ENCODE data around the gene PCDHGB4. TPM values are rescaled to one million over a fixed set of nuclear protein-coding genes. Genes with fewer than 3 reads are reported as not detected.

The PCDHGB4 gene
- polyA plus RNA-seq, 1 donor from 2014 or later: 9.3 TPM

DNA sequence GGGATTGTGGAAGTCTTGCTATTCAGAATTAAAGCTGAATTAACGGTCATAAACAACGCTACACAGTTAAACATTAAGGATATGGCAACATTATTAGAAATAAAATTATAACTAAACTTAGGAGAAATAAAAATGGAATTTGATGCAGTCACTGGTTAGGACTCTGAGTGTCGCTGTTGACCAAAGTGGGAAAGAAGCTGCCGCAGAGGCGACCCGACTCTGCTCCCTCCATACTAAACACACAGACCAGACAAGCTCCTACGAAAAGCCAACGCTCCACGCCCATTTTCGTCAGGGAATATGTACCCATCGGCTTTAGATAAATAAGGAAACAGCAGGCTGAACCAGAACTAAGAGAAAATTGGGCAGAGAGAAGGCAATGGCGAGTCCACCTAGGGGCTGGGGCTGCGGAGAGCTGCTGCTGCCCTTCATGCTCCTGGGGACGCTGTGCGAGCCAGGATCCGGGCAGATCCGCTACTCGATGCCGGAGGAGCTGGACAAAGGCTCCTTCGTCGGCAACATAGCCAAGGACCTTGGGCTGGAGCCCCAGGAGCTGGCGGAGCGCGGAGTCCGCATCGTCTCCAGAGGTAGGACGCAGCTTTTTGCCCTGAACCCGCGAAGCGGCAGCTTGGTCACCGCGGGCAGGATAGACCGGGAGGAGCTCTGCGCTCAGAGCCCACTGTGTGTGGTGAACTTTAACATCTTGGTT, 23.4 kb upstream of the PCDHGB4 start, which contains the start of gene PCDHGA5:
PCDHGA5 (plus strand) TSS at position 211 of the 709 bp plus-strand sequence; CDS start at position 380, 169 bp downstream.
- Histone ChIP-seq H3K79me2 (replicated peaks; ENCODE audit: insufficient read depth, low read length) (no peaks in the 10 kb centered on the region), H2AFZ (ENCODE audit: low read depth, low read length) (no peak within 1 kb of the TSS), H3K9ac (ENCODE audit: low read length) (no peak within 1 kb of the TSS), H3F3A (ENCODE audit: insufficient read depth, low read length, poor library complexity, severe bottlenecking) (no peaks in the 10 kb centered on the region), H3K4me2 (ENCODE audit: low read length) (no peak within 1 kb of the TSS), H3K4me3 (ENCODE audit: low read length) (no peak within 1 kb of the TSS), H3K36me3 (ENCODE audit: insufficient read depth, low read length) (no peaks in the 10 kb centered on the region), H3K9me2 (ENCODE audit: insufficient read depth, low read length) (no peaks in the 10 kb centered on the region), H4K20me1 (ENCODE audit: insufficient read depth) (no peaks in the 10 kb centered on the region), H3K27ac (ENCODE audit: low read length) (no peak within 1 kb of the TSS), H3K9me3 (ENCODE audit: low read length) (peaks cover 38% of the 10 kb centered on the region), H3K27me3 (ENCODE audit: insufficient read depth, low read depth, low read length) (no peaks in the 10 kb centered on the region)
- TF ChIP-seq POLR2AphosphoS5 (IDR thresholded peaks at IDR 0.05): no peak
- TF ChIP-seq EP300 (conservative IDR thresholded peaks at IDR 0.05; ENCODE audit: poor library complexity, severe bottlenecking): no peak
- TF ChIP-seq, protein P1, sequence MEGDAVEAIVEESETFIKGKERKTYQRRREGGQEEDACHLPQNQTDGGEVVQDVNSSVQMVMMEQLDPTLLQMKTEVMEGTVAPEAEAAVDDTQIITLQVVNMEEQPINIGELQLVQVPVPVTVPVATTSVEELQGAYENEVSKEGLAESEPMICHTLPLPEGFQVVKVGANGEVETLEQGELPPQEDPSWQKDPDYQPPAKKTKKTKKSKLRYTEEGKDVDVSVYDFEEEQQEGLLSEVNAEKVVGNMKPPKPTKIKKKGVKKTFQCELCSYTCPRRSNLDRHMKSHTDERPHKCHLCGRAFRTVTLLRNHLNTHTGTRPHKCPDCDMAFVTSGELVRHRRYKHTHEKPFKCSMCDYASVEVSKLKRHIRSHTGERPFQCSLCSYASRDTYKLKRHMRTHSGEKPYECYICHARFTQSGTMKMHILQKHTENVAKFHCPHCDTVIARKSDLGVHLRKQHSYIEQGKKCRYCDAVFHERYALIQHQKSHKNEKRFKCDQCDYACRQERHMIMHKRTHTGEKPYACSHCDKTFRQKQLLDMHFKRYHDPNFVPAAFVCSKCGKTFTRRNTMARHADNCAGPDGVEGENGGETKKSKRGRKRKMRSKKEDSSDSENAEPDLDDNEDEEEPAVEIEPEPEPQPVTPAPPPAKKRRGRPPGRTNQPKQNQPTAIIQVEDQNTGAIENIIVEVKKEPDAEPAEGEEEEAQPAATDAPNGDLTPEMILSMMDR (IDR thresholded peaks at IDR 0.05; ENCODE audit: poor library complexity, severe bottlenecking): no peak
- TF ChIP-seq EZH2 (IDR thresholded peaks at IDR 0.05; ENCODE audit: borderline replicate concordance, insufficient read depth, low read length, poor library complexity, severe bottlenecking): no peak
- no peak for TF ChIP-seq RAD21 (conservative IDR thresholded peaks at IDR 0.05)

- H3K27me3 ChIP-seq (ENCODE audit: insufficient read depth, low read depth, low read length): no peaks in the 10 kb centered on the region
- H3K9me3 ChIP-seq (ENCODE audit: low read length): peaks cover 38% of the 10 kb centered on the region
- H3K27ac ChIP-seq (ENCODE audit: low read length): no peak overlapping the region
- no peaks in the 10 kb centered on the region for H3K79me2 ChIP-seq (replicated peaks; ENCODE audit: insufficient read depth, low read length)
- no peak overlapping the region for H3K4me2 ChIP-seq (ENCODE audit: low read length)
- TF ChIP-seq REST (IDR thresholded peaks at IDR 0.05; ENCODE audit: borderline replicate concordance) (no peak), POLR2AphosphoS5 (IDR thresholded peaks at IDR 0.05) (no peak), TAF1 (IDR thresholded peaks at IDR 0.05; ENCODE audit: low read depth) (no peak), SMC3 (conservative IDR thresholded peaks at IDR 0.05; ENCODE audit: poor library complexity) (no peak), RAD21 (conservative IDR thresholded peaks at IDR 0.05) (no peak), EP300 (conservative IDR thresholded peaks at IDR 0.05; ENCODE audit: poor library complexity, severe bottlenecking) (no peak), MXI1 (conservative IDR thresholded peaks at IDR 0.05; ENCODE audit: poor library complexity, severe bottlenecking) (no peak), EZH2 (IDR thresholded peaks at IDR 0.05; ENCODE audit: borderline replicate concordance, insufficient read depth, low read length, poor library complexity, severe bottlenecking) (no peak)
- TF ChIP-seq, protein P1 (IDR thresholded peaks at IDR 0.05; ENCODE audit: poor library complexity, severe bottlenecking): no peak
- no peaks in the 10 kb centered on the region for H3F3A ChIP-seq (ENCODE audit: insufficient read depth, low read length, poor library complexity, severe bottlenecking)
- no peaks in the 10 kb centered on the region for H3K36me3 ChIP-seq (ENCODE audit: insufficient read depth, low read length)
- H4K20me1 ChIP-seq (ENCODE audit: insufficient read depth): no peaks in the 10 kb centered on the region
- no peaks in the 10 kb centered on the region for H3K9me2 ChIP-seq (ENCODE audit: insufficient read depth, low read length)
- H3K4me3 ChIP-seq (ENCODE audit: low read length): no peak overlapping the region
- no peak overlapping the region for H3K9ac ChIP-seq (ENCODE audit: low read length)
- no peak overlapping the region for H2AFZ ChIP-seq (ENCODE audit: low read depth, low read length)
Measured at GRCh38 chr5:141366016-141366896, 21.2 kb upstream of the PCDHGB4 start.
